NCI-H2196 (cell line): ENCODE measurements around the gene POLR1D.
A peak's percentile ranks its signal among the peaks of the same experiment; 100 is the strongest.

Experiments
- DNase-seq: peaks from one replicate; lab custom pipeline; 2025; ENCODE audit not compliant: unreplicated experiment; lab: John Stamatoyannopoulos, UW

POLR1D gene

GRCh38 chr13:27621366-27622101 lies at the start of gene POLR1D:
POLR1D (plus strand) TSS chr13:27621892; CDS start chr13:27621984, 92 bp downstream.
- DNase-seq, result peak; percentile 72

GRCh38 chr13:27572234-27572901 lies 49.3 kb upstream of the POLR1D start:
- DNase-seq, result no peak

- DNase-seq, result no peak
Observed at GRCh38 chr13:27573265-27573664, 48.4 kb upstream of the POLR1D start.

- DNase-seq, result no peak
Observed at GRCh38 chr13:27574661-27575060, 47.0 kb upstream of the POLR1D start.

- DNase-seq, result no peak
Observed at GRCh38 chr13:27578121-27579030, 43.3 kb upstream of the POLR1D start.

GRCh38 chr13:27583645-27584044 lies 38.0 kb upstream of the POLR1D start:
- no peak for DNase-seq

- DNase-seq, result no peak
Observed at GRCh38 chr13:27587095-27587746, 34.5 kb upstream of the POLR1D start.

- DNase-seq, result no peak
Observed at GRCh38 chr13:27588405-27588804, 33.3 kb upstream of the POLR1D start.

- no peak for DNase-seq
Observed at GRCh38 chr13:27592865-27593264, 28.8 kb upstream of the POLR1D start.

- DNase-seq, result no peak
Observed at GRCh38 chr13:27593267-27593666, 28.4 kb upstream of the POLR1D start.

- no peak for DNase-seq
Observed at GRCh38 chr13:27595055-27595811, 26.5 kb upstream of the POLR1D start.

- no peak for DNase-seq
Observed at GRCh38 chr13:27599096-27599495, 22.6 kb upstream of the POLR1D start.

- peak; percentile 16 for DNase-seq
Observed at GRCh38 chr13:27599845-27600553, 21.7 kb upstream of the POLR1D start.

GRCh38 chr13:27600711-27601110 lies 21.0 kb upstream of the POLR1D start:
- no peak for DNase-seq

- no peak for DNase-seq
Observed at GRCh38 chr13:27601208-27601607, 20.5 kb upstream of the POLR1D start.

- no peak for DNase-seq
Observed at GRCh38 chr13:27601803-27602202, 19.9 kb upstream of the POLR1D start.

- DNase-seq, result no peak
Observed at GRCh38 chr13:27605099-27605498, 16.6 kb upstream of the POLR1D start.

GRCh38 chr13:27605610-27606200 lies 16.0 kb upstream of the POLR1D start:
- no peak for DNase-seq

GRCh38 chr13:27607125-27607524 lies 14.6 kb upstream of the POLR1D start:
- no peak for DNase-seq
